ENCODE data around the gene ZNF462.

Gene ZNF462

DNA sequence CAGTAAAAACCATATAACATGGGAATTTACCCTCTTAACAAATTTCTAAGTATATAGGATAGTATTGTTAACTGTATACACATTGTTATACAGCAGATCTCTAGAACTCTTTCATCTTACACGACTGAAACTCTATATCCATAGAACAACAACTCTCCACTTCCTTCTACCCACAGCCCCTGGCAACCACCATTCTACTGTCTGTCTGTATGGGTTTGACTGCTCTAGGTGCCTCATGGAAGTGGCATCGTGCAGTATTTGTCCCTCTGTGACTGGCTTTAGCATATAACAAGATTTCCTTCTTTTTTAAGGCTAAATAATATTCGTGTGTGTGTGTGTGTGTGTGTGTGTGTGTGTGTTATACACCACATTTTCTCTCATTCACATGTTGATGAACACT, 100.7 kb downstream of the ZNF462 start:
- Histone ChIP-seq H2BK120ac (ENCODE audit: low read depth, low read length) (no peak overlapping the region), H3K4me1 (ENCODE audit: control insufficient read depth, insufficient read depth, low read depth, low read length) (peaks cover 3% of the 10 kb centered on the region), H4K91ac (ENCODE audit: low read length) (no peak overlapping the region), H2BK12ac (ENCODE audit: low read length in 2 of 2) (no peak overlapping the region), H3K27ac (ENCODE audit: low read length, poor library complexity, severe bottlenecking) (no peak overlapping the region), H3K4me2 (ENCODE audit: low read length, poor library complexity, severe bottlenecking) (no peak overlapping the region), H2BK5ac (ENCODE audit: low read depth, low read length, poor library complexity, severe bottlenecking) (no peak overlapping the region), H2BK15ac (ENCODE audit: low read depth, poor library complexity, severe bottlenecking) (no peak overlapping the region), H3K27me3 (ENCODE audit: control insufficient read depth in 1 of 2, insufficient read depth in 1 of 2, low read length in 2 of 2) (no peaks in the 10 kb centered on the region), H2AFZ (ENCODE audit: low read depth, low read length) (no peak overlapping the region), H3K36me3 (ENCODE audit: control insufficient read depth in 1 of 2, insufficient read depth in 2 of 2, low read depth in 1 of 2, low read length in 2 of 2) (peaks cover 4 to 13% of the 10 kb centered on the region in 2 experiments), H3K9me3 (ENCODE audit: control insufficient read depth, low read length) (peaks cover 24% of the 10 kb centered on the region), H3K4me3 (ENCODE audit: insufficient read depth in 1 of 2, low read depth in 1 of 2, low read length in 2 of 2) (no peak overlapping the region), H3K79me1 (replicated peaks; ENCODE audit: low read length, poor library complexity, severe bottlenecking) (peaks cover 30% of the 10 kb centered on the region), H3K23ac (ENCODE audit: low read length in 2 of 2) (no peak overlapping the region), H4K8ac (ENCODE audit: low read length) (no peak overlapping the region), H3K4ac (ENCODE audit: low read depth in 1 of 2, low read length in 2 of 2) (no peak overlapping the region), H3K9ac (ENCODE audit: low read length) (no peak overlapping the region), H3K14ac (ENCODE audit: low read length in 2 of 2) (no peak overlapping the region), H3K18ac (ENCODE audit: low read depth in 1 of 2, low read length in 2 of 2) (no peak overlapping the region), H2AK5ac (ENCODE audit: low read length, severe bottlenecking) (no peak overlapping the region)
- 73% methylated on average over 1 of the region's 3 CpGs for WGBS
- no peak for DNase-seq

GRCh38 chr9:106964329-106964728, 101.4 kb downstream of the ZNF462 start:
- no peak for DNase-seq
- no peak overlapping the region for H3K9ac ChIP-seq (ENCODE audit: low read length)
- H3K14ac ChIP-seq (ENCODE audit: low read length in 2 of 2), result no peak overlapping the region
- no peak overlapping the region for H3K4ac ChIP-seq (ENCODE audit: low read depth in 1 of 2, low read length in 2 of 2)
- no CpG with 5 or more reads among the region's 2 CpGs for WGBS
- no peak overlapping the region for H3K18ac ChIP-seq (ENCODE audit: low read depth in 1 of 2, low read length in 2 of 2)
- H3K79me1 ChIP-seq (replicated peaks; ENCODE audit: low read length, poor library complexity, severe bottlenecking), result peaks cover 26% of the 10 kb centered on the region
- H3K27me3 ChIP-seq (ENCODE audit: control insufficient read depth in 1 of 2, insufficient read depth in 1 of 2, low read length in 2 of 2), result no peaks in the 10 kb centered on the region
- H4K91ac ChIP-seq (ENCODE audit: low read length), result no peak overlapping the region
- H3K9me3 ChIP-seq (ENCODE audit: control insufficient read depth, low read length), result peaks cover 24% of the 10 kb centered on the region
- no peak overlapping the region for H2AK5ac ChIP-seq (ENCODE audit: low read length, severe bottlenecking)
- no peak overlapping the region for H2AFZ ChIP-seq (ENCODE audit: low read depth, low read length)
- H3K27ac ChIP-seq (ENCODE audit: low read length, poor library complexity, severe bottlenecking), result no peak overlapping the region
- H3K4me1 ChIP-seq (ENCODE audit: control insufficient read depth, insufficient read depth, low read depth, low read length), result peaks cover 1% of the 10 kb centered on the region
- no peak overlapping the region for H3K23ac ChIP-seq (ENCODE audit: low read length in 2 of 2)
- no peak overlapping the region for H3K4me3 ChIP-seq (ENCODE audit: insufficient read depth in 1 of 2, low read depth in 1 of 2, low read length in 2 of 2)
- H3K4me2 ChIP-seq (ENCODE audit: low read length, poor library complexity, severe bottlenecking), result no peak overlapping the region
- H3K36me3 ChIP-seq (ENCODE audit: control insufficient read depth in 1 of 2, insufficient read depth in 2 of 2, low read depth in 1 of 2, low read length in 2 of 2), result peaks cover 4 to 13% of the 10 kb centered on the region in 2 experiments
- no peak overlapping the region for H2BK5ac ChIP-seq (ENCODE audit: low read depth, low read length, poor library complexity, severe bottlenecking)
- H2BK120ac ChIP-seq (ENCODE audit: low read depth, low read length), result no peak overlapping the region
- H2BK15ac ChIP-seq (ENCODE audit: low read depth, poor library complexity, severe bottlenecking), result no peak overlapping the region
- no peak overlapping the region for H4K8ac ChIP-seq (ENCODE audit: low read length)
- H2BK12ac ChIP-seq (ENCODE audit: low read length in 2 of 2), result no peak overlapping the region

- Histone ChIP-seq H4K91ac (ENCODE audit: low read length) (no peak overlapping the region), H2BK15ac (ENCODE audit: low read depth, poor library complexity, severe bottlenecking) (no peak overlapping the region), H2BK5ac (ENCODE audit: low read depth, low read length, poor library complexity, severe bottlenecking) (no peak overlapping the region), H3K4me2 (ENCODE audit: low read length, poor library complexity, severe bottlenecking) (no peak overlapping the region), H3K27me3 (ENCODE audit: control insufficient read depth in 1 of 2, insufficient read depth in 1 of 2, low read length in 2 of 2) (no peaks in the 10 kb centered on the region), H3K18ac (ENCODE audit: low read depth in 1 of 2, low read length in 2 of 2) (no peak overlapping the region), H3K4me3 (ENCODE audit: insufficient read depth in 1 of 2, low read depth in 1 of 2, low read length in 2 of 2) (no peak overlapping the region), H3K23ac (ENCODE audit: low read length in 2 of 2) (no peak overlapping the region), H3K4me1 (ENCODE audit: control insufficient read depth, insufficient read depth, low read depth, low read length) (peaks cover 1% of the 10 kb centered on the region), H3K14ac (ENCODE audit: low read length in 2 of 2) (no peak overlapping the region), H3K36me3 (ENCODE audit: control insufficient read depth in 1 of 2, insufficient read depth in 2 of 2, low read depth in 1 of 2, low read length in 2 of 2) (peaks cover 3 to 13% of the 10 kb centered on the region in 2 experiments), H3K79me1 (replicated peaks; ENCODE audit: low read length, poor library complexity, severe bottlenecking) (peaks cover 22% of the 10 kb centered on the region), H4K8ac (ENCODE audit: low read length) (no peak overlapping the region), H3K9ac (ENCODE audit: low read length) (no peak overlapping the region), H3K4ac (ENCODE audit: low read depth in 1 of 2, low read length in 2 of 2) (no peak overlapping the region), H2BK120ac (ENCODE audit: low read depth, low read length) (no peak overlapping the region), H3K27ac (ENCODE audit: low read length, poor library complexity, severe bottlenecking) (no peak overlapping the region), H2BK12ac (ENCODE audit: low read length in 2 of 2) (no peak overlapping the region), H2AFZ (ENCODE audit: low read depth, low read length) (no peak overlapping the region), H3K9me3 (ENCODE audit: control insufficient read depth, low read length) (peaks cover 19% of the 10 kb centered on the region), H2AK5ac (ENCODE audit: low read length, severe bottlenecking) (no peak overlapping the region)
- DNase-seq, result no peak
- WGBS, result 100% methylated on average over 3 of the region's 4 CpGs
Observed at GRCh38 chr9:106964822-106965525, 102.0 kb downstream of the ZNF462 start.

DNA sequence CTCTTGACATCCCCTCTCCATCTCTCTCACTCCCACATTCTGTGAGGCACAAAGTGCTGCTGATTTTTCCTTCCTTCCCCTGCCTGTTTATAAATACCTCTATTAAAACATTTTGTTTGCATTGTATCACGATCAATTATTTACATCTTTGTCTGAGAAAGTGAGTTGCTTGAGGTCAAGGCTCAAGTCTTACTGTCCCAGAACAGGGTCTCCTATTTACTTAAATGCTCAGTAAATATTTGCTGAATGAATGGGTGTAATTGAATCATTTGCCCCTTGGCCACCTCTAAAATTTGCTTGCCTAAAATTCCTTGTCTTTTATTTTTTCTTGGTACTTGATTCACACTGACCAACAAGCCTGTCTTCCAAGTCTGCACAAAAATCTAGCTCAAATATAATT, 103.5 kb downstream of the ZNF462 start:
- Histone ChIP-seq H2BK5ac (ENCODE audit: low read depth, low read length, poor library complexity, severe bottlenecking) (no peak overlapping the region), H2BK12ac (ENCODE audit: low read length in 2 of 2) (no peak overlapping the region), H4K8ac (ENCODE audit: low read length) (no peak overlapping the region), H2BK15ac (ENCODE audit: low read depth, poor library complexity, severe bottlenecking) (no peak overlapping the region), H3K36me3 (ENCODE audit: control insufficient read depth in 1 of 2, insufficient read depth in 2 of 2, low read depth in 1 of 2, low read length in 2 of 2) (peaks cover 0 to 3% of the 10 kb centered on the region in 2 experiments), H2BK120ac (ENCODE audit: low read depth, low read length) (no peak overlapping the region), H3K4me3 (ENCODE audit: insufficient read depth in 1 of 2, low read depth in 1 of 2, low read length in 2 of 2) (no peak overlapping the region), H2AFZ (ENCODE audit: low read depth, low read length) (no peak overlapping the region), H3K9me3 (ENCODE audit: control insufficient read depth, low read length) (peaks cover 4% of the 10 kb centered on the region), H3K23ac (ENCODE audit: low read length in 2 of 2) (no peak overlapping the region), H3K4me2 (ENCODE audit: low read length, poor library complexity, severe bottlenecking) (no peak overlapping the region), H4K91ac (ENCODE audit: low read length) (no peak overlapping the region), H3K4me1 (ENCODE audit: control insufficient read depth, insufficient read depth, low read depth, low read length) (no peaks in the 10 kb centered on the region), H3K27me3 (ENCODE audit: control insufficient read depth in 1 of 2, insufficient read depth in 1 of 2, low read length in 2 of 2) (no peaks in the 10 kb centered on the region), H2AK5ac (ENCODE audit: low read length, severe bottlenecking) (no peak overlapping the region), H3K18ac (ENCODE audit: low read depth in 1 of 2, low read length in 2 of 2) (no peak overlapping the region), H3K4ac (ENCODE audit: low read depth in 1 of 2, low read length in 2 of 2) (no peak overlapping the region), H3K14ac (ENCODE audit: low read length in 2 of 2) (no peak overlapping the region), H3K27ac (ENCODE audit: low read length, poor library complexity, severe bottlenecking) (no peak overlapping the region), H3K79me1 (replicated peaks; ENCODE audit: low read length, poor library complexity, severe bottlenecking) (peaks cover 15% of the 10 kb centered on the region), H3K9ac (ENCODE audit: low read length) (no peak overlapping the region)
- no CpG with 5 or more reads among the region's 1 CpG for WGBS
- DNase-seq, result no peak
